ENCODE measurements around the gene DYSF.

DNA sequence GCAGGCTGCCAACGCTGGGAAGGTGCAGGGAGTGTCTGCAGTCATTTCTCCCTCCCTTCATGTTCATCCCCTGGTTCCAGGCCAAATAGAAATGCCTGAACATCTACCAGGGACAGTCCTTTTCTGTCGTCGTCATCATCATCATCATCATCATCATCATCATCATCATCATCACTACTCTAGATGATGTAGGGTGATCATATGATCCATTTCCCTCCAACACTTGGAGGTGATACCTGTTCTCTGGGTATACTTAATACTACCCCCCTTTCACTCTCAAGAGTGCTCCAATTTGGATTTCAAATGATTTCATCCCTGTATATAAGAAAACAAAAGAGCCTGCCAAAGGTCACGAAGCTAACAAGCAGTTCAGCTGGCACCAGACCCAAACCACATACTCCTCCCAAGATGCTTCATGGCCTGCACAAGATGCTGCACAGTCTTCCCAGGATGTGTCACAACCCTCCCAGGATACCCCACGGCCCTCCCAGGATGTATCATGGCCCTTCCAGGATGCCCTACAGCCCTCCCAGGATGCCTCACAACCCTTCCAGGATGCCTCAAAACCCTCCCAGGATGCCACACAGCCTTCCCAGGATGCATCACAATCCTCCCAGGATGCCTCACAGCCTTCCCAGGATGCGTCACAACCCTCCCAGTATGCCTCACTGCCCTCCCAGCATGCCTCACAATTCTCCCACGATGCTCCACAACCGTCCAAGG, 257.9 kb downstream of the DYSF start:
- TF ChIP-seq, protein P1, sequence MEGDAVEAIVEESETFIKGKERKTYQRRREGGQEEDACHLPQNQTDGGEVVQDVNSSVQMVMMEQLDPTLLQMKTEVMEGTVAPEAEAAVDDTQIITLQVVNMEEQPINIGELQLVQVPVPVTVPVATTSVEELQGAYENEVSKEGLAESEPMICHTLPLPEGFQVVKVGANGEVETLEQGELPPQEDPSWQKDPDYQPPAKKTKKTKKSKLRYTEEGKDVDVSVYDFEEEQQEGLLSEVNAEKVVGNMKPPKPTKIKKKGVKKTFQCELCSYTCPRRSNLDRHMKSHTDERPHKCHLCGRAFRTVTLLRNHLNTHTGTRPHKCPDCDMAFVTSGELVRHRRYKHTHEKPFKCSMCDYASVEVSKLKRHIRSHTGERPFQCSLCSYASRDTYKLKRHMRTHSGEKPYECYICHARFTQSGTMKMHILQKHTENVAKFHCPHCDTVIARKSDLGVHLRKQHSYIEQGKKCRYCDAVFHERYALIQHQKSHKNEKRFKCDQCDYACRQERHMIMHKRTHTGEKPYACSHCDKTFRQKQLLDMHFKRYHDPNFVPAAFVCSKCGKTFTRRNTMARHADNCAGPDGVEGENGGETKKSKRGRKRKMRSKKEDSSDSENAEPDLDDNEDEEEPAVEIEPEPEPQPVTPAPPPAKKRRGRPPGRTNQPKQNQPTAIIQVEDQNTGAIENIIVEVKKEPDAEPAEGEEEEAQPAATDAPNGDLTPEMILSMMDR (IDR thresholded peaks at IDR 0.05): no peak
- TF ChIP-seq ZFX (IDR thresholded peaks at IDR 0.05; ENCODE audit: borderline replicate concordance): no peak

Data from 22Rv1 (cell line).